BLaER1 treated with 17β-estradiol and CSF1 and Interleukin-3, amounts not matched to agents 10 nM and 100 nM (cell line): ENCODE results near the gene SCAPER.
"Not testable (repeated sequence)": the region's sequence is repeated elsewhere in the genome, so short reads cannot be mapped to it uniquely, and the experiment has no call there.

Source experiments
- H3K27ac ChIP-seq, 11 experiments: shearing (Covaris generic); formaldehyde crosslinking; 2 replicates each; pipeline ENCODE4 v1.8.1; 2022
- H3K27me3 ChIP-seq, 11 experiments: shearing (Covaris generic); formaldehyde crosslinking; 2 replicates each; pipeline ENCODE4 v1.8.1; 2022
- H3K36me3 ChIP-seq, 11 experiments: shearing (Covaris generic); formaldehyde crosslinking; 2 replicates each; pipeline ENCODE4 v1.8.1; 2022
- H3K4me1 ChIP-seq, 10 experiments: shearing (Covaris generic); formaldehyde crosslinking; 2 replicates each; pipeline ENCODE4 v1.8.1; 2022
- H3K4me2 ChIP-seq, 11 experiments: shearing (Covaris generic); formaldehyde crosslinking; 2 replicates each; pipeline ENCODE4 v1.8.1; 2022
- H3K4me3 ChIP-seq, 10 experiments: shearing (Covaris generic); formaldehyde crosslinking; 2 replicates each; pipeline ENCODE4 v1.8.1; 2022
- H3K9ac ChIP-seq, 11 experiments: shearing (Covaris generic); formaldehyde crosslinking; 2 replicates each; pipeline ENCODE4 v1.8.1; 2022
- H3K9me3 ChIP-seq, 11 experiments: shearing (Covaris generic); formaldehyde crosslinking; replicated peaks in 1 of 11; 2 replicates each; pipeline ENCODE4 v1.8.1; 2022
- H4K20me1 ChIP-seq, 11 experiments: shearing (Covaris generic); formaldehyde crosslinking; 2 replicates each; pipeline ENCODE4 v1.8.1; 2022
- Cebpa-rat ChIP-seq, 11 experiments: shearing (Covaris generic); IDR thresholded peaks; 2 replicates each; pipeline ENCODE4 v1.8.1; 2022

SCAPER gene

GRCh38 chr15:76324066-76324465, 581.1 kb downstream of the SCAPER start:
- no peaks in the 10 kb centered on the region for H4K20me1 ChIP-seq
- H3K9me3 ChIP-seq: 0 out of 22 replicates have a peak, but pooled peaks cover 0 to 3% (median 0%) of the 10 kb centered on the region in 11 experiments
- TF ChIP-seq Cebpa-rat (IDR thresholded peaks at IDR 0.05): no peak
- no peak overlapping the region for H3K4me3 ChIP-seq
- H3K4me1 ChIP-seq: peaks cover 0 to 17% (median 15%) of the 10 kb centered on the region in 10 experiments; a peak in 16 of 20 replicates
- peak overlapping the region in 4 of 11 experiments; percentile 59 to 75 (median 72); a peak in 5 of 22 replicates for H3K4me2 ChIP-seq
- no peaks in the 10 kb centered on the region for H3K36me3 ChIP-seq
- H3K27ac ChIP-seq: peak overlapping the region in 3 of 11 experiments; percentile 27 to 48 (median 43); a peak in 3 of 22 replicates
- no peak overlapping the region for H3K9ac ChIP-seq
- no peaks in the 10 kb centered on the region for H3K27me3 ChIP-seq

DNA sequence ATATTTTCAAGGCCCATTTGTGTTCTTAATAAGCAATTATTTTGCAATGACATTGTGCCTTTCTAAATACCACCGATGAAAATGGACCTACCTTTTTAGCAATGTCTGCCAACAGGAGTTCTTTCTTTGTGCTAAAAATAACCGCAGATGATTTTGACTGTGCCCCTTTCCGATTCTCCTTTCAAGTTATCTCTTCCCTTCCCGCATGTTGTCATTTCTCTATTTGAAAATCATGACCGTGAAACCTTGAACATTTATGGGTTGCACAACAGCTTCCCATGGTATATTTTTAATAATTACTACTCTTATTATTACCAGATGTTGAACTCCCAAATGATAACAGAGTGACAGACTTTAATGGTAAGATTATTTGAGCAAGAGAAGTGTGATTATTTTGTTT, 583.5 kb downstream of the SCAPER start:
- H3K4me1 ChIP-seq: peaks cover 0 to 17% (median 15%) of the 10 kb centered on the region in 10 experiments; a peak in 16 of 20 replicates
- H4K20me1 ChIP-seq: no peaks in the 10 kb centered on the region
- no peaks in the 10 kb centered on the region for H3K27me3 ChIP-seq
- H3K36me3 ChIP-seq: no peaks in the 10 kb centered on the region
- H3K4me2 ChIP-seq: peak overlapping the region in 2 of 11 experiments; percentile 33 to 75; a peak in 1 of 22 replicates
- 0 out of 22 replicates have a peak, but pooled peaks cover 0 to 3% (median 0%) of the 10 kb centered on the region in 11 experiments for H3K9me3 ChIP-seq
- H3K4me3 ChIP-seq: no peak overlapping the region
- H3K9ac ChIP-seq: no peak overlapping the region
- no peak for TF ChIP-seq Cebpa-rat (IDR thresholded peaks at IDR 0.05)
- H3K27ac ChIP-seq: no peak overlapping the region

DNA sequence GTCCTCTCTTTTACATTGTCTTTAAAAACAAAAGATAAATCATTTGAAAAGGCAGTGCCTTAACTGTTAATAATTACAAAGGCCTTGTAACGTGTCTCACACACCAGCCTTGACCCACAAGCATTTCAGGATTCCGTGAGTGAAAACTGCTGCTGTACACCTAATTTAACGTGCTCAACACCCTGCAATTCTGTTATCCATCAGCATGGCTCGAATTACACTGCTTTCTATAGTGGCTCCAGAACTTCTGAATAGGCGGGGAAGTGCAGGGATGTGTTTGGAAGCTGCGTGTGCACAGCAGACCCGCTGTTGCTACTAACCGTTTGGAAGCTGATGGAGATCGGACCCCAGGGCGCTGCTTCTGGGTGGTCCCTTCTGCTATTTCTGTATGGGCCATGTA, 584.0 kb downstream of the SCAPER start:
- Histone ChIP-seq H3K36me3 (no peaks in the 10 kb centered on the region), H3K4me3 (no peak overlapping the region), H4K20me1 (no peaks in the 10 kb centered on the region), H3K9ac (no peak overlapping the region), H3K4me1 (peaks cover 0 to 17% (median 15%) of the 10 kb centered on the region in 10 experiments; a peak in 16 of 20 replicates), H3K27me3 (no peaks in the 10 kb centered on the region), H3K9me3 (0 out of 22 replicates have a peak, but pooled peaks cover 0 to 3% (median 0%) of the 10 kb centered on the region in 11 experiments), H3K27ac (no peak overlapping the region), H3K4me2 (no peak overlapping the region)
- TF ChIP-seq Cebpa-rat (IDR thresholded peaks at IDR 0.05): no peak

- Histone ChIP-seq H3K4me1 (peaks cover 0 to 17% (median 15%) of the 10 kb centered on the region in 10 experiments; a peak in 16 of 20 replicates), H3K36me3 (no peaks in the 10 kb centered on the region), H3K4me3 (no peak overlapping the region), H3K4me2 (no peak overlapping the region), H3K27me3 (no peaks in the 10 kb centered on the region), H3K9ac (no peak overlapping the region), H3K27ac (no peak overlapping the region), H3K9me3 (0 out of 22 replicates have a peak, but pooled peaks cover 0 to 3% (median 0%) of the 10 kb centered on the region in 11 experiments), H4K20me1 (no peaks in the 10 kb centered on the region)
- TF ChIP-seq Cebpa-rat (IDR thresholded peaks at IDR 0.05): no peak
These were observed 585.1 kb downstream of the SCAPER start for GRCh38 chr15:76320012-76320411.

- H3K27ac ChIP-seq: no peak overlapping the region
- H3K4me3 ChIP-seq: no peak overlapping the region
- H3K4me2 ChIP-seq: peak overlapping the region in 5 of 11 experiments; percentile 25 to 52 (median 42); a peak in 6 of 22 replicates
- no peaks in the 10 kb centered on the region for H3K27me3 ChIP-seq
- no peak overlapping the region for H3K9ac ChIP-seq
- peaks cover 11 to 34% (median 18%) of the 10 kb centered on the region in 10 experiments for H3K4me1 ChIP-seq
- peaks cover 5 to 18% (median 14%) of the 10 kb centered on the region in 11 experiments; a peak in 14 of 22 replicates for H4K20me1 ChIP-seq
- H3K36me3 ChIP-seq: peaks cover 0 to 13% (median 5%) of the 10 kb centered on the region in 11 experiments; a peak in 11 of 22 replicates
- H3K9me3 ChIP-seq: 0 out of 22 replicates have a peak, but pooled peaks cover 0 to 2% (median 0%) of the 10 kb centered on the region in 11 experiments
- TF ChIP-seq Cebpa-rat (IDR thresholded peaks at IDR 0.05): no peak
These were observed 591.4 kb downstream of the SCAPER start for GRCh38 chr15:76313731-76314130.

DNA sequence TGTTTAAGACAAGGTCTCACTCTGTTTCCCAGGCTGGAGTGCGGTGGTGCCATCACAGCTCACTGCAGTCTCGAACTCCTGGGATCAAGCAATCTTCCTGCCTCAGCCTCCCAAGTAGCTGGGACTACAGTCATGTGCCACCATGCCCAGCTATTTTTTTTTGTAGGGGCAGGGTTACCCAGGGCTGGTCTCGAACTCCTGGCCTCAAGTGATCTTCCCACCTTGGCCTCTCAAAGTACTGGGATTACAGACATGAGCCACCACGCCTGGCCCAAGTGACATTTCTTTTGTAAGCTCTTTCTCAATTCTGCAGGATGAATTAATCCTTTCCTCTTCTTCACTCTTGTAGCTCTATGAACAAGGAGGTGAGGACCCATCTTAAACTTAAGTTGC, 592.0 kb downstream of the SCAPER start:
- peaks cover 11 to 34% (median 18%) of the 10 kb centered on the region in 10 experiments for H3K4me1 ChIP-seq
- H3K9me3 ChIP-seq, H3K4me3 ChIP-seq, H3K27me3 ChIP-seq, H3K27ac ChIP-seq, H3K9ac ChIP-seq: not testable (repeated sequence)
- peak overlapping the region in 3 of 11 experiments; percentile 35 to 52 (median 45); a peak in 1 of 22 replicates for H3K4me2 ChIP-seq
- peaks cover 9 to 24% (median 19%) of the 10 kb centered on the region in 11 experiments; a peak in 15 of 22 replicates for H4K20me1 ChIP-seq
- peaks cover 0 to 18% (median 9%) of the 10 kb centered on the region in 11 experiments; a peak in 12 of 22 replicates for H3K36me3 ChIP-seq

DNA sequence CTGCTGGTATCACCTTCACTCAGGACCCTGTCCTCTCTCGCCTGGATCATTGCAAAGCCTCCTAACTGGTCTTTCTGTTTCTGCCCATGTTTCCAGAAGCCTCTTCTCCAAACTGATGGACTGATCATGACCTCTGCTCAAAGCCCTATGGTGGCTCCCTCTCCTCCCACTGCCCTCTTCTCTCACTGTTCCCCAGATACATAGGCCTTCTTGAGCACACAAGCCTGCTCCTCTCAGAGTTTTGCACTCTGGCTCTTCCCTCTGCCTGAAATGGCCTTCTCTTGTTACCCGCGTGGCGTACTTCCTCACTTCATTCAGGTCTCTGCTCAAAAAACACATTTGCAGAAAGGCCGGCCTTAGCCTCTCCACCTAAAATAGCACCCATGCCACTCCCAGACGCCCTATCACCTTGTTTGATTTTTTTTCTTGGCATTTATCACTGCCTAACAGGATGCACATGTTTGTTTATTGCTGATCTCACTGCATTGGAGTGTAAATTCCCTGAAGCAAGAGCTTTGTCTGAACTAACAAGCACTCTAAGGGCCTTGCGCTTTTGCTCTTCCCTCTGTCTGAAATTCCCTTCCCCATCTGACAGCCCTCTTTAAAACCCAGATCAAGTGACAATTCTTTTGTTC, 592.5 kb downstream of the SCAPER start:
- Histone ChIP-seq H3K4me3 (no peak overlapping the region), H3K4me2 (no peak overlapping the region), H4K20me1 (peaks cover 10 to 29% (median 23%) of the 10 kb centered on the region in 11 experiments; a peak in 18 of 22 replicates), H3K27me3 (no peaks in the 10 kb centered on the region), H3K9ac (no peak overlapping the region), H3K27ac (no peak overlapping the region), H3K36me3 (peaks cover 0 to 23% (median 12%) of the 10 kb centered on the region in 11 experiments; a peak in 13 of 22 replicates), H3K4me1 (peaks cover 11 to 34% (median 18%) of the 10 kb centered on the region in 10 experiments), H3K9me3 (0 out of 22 replicates have a peak, but pooled peaks cover 0 to 2% (median 0%) of the 10 kb centered on the region in 11 experiments)
- no peak for TF ChIP-seq Cebpa-rat (IDR thresholded peaks at IDR 0.05)

- H3K36me3 ChIP-seq: peaks cover 0 to 30% (median 18%) of the 10 kb centered on the region in 11 experiments; a peak in 16 of 22 replicates
- TF ChIP-seq Cebpa-rat (IDR thresholded peaks at IDR 0.05): no peak
- peaks cover 15 to 41% (median 36%) of the 10 kb centered on the region in 11 experiments; a peak in 18 of 22 replicates for H4K20me1 ChIP-seq
- peak within 1 kb of the TSS; percentile 79 to 93 (median 87) for H3K4me2 ChIP-seq
- H3K9ac ChIP-seq: peak within 1 kb of the TSS; percentile 95 to 99 (median 96)
- H3K27me3 ChIP-seq: no peaks in the 10 kb centered on the region
- peak within 1 kb of the TSS; percentile 79 to 93 (median 87) for H3K4me3 ChIP-seq
- H3K4me1 ChIP-seq: peaks cover 11 to 34% (median 18%) of the 10 kb centered on the region in 10 experiments
- 0 out of 22 replicates have a peak, but pooled peaks cover 0 to 2% (median 0%) of the 10 kb centered on the region in 11 experiments for H3K9me3 ChIP-seq
- peak within 1 kb of the TSS; percentile 90 to 99 (median 95) for H3K27ac ChIP-seq
These were observed 593.8 kb downstream of the SCAPER start, which contains the start of gene ETFA for GRCh38 chr15:76311100-76311953. ETFA (minus strand) TSS chr15:76311469; CDS start chr15:76311388, 81 bp downstream.
